ENCODE data around the gene NEK3.

DNA sequence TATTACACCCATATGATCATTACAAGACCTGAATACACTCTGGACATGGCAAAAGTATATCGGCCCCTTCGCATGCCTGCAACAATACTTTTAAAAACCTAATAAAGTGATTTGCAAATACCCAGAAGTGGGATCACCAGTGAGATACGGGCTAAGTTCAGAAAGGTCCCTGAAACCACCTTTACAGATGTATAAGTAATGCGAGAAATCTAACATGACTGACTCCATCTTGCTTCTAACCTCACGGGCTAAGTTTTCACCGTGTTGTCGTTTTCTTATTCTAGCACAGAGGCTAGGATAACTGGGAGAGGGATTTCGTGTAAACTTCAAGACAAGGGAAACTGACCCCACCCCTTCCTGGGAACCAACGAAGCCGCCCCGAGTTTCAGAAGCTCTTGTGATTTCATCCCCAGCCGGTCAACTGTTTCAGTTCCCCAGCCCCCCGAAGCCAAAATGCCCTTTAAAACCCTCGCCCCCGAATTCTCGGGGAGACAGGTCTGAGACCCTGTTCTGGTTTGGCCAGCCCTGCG, 703 bp downstream of the NEK3 start:
- TF ChIP-seq, protein P1, sequence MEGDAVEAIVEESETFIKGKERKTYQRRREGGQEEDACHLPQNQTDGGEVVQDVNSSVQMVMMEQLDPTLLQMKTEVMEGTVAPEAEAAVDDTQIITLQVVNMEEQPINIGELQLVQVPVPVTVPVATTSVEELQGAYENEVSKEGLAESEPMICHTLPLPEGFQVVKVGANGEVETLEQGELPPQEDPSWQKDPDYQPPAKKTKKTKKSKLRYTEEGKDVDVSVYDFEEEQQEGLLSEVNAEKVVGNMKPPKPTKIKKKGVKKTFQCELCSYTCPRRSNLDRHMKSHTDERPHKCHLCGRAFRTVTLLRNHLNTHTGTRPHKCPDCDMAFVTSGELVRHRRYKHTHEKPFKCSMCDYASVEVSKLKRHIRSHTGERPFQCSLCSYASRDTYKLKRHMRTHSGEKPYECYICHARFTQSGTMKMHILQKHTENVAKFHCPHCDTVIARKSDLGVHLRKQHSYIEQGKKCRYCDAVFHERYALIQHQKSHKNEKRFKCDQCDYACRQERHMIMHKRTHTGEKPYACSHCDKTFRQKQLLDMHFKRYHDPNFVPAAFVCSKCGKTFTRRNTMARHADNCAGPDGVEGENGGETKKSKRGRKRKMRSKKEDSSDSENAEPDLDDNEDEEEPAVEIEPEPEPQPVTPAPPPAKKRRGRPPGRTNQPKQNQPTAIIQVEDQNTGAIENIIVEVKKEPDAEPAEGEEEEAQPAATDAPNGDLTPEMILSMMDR (IDR thresholded peaks at IDR 0.05), result no peak
- TF ChIP-seq POLR2AphosphoS5 (IDR thresholded peaks at IDR 0.05), result no peak
